Testis (tissue), 2 donors: ENCODE data around the gene AOX1.

Source experiments
- POLR2A ChIP-seq: fragments of 450-650 bp; IDR thresholded peaks from one replicate; pipeline ENCODE4 v1.6.1; 2017; ENCODE audit warnings: antibody characterized with exemption, mild to moderate bottlenecking, moderate library complexity
- TF ChIP-seq, protein P1 (sequence below), 3 experiments: fragments of 450-650 bp in 2 of 3; fragments of 200-600 bp in 1 of 3; sonication (generic) in 1 of 3; IDR thresholded peaks; one replicate each; pipeline ENCODE4 v1.5.1; 2016 to 2019; ENCODE audit warnings: antibody characterized with exemption in 3 of 3, mild to moderate bottlenecking in 2 of 3, moderate library complexity in 1 of 3

DNA sequence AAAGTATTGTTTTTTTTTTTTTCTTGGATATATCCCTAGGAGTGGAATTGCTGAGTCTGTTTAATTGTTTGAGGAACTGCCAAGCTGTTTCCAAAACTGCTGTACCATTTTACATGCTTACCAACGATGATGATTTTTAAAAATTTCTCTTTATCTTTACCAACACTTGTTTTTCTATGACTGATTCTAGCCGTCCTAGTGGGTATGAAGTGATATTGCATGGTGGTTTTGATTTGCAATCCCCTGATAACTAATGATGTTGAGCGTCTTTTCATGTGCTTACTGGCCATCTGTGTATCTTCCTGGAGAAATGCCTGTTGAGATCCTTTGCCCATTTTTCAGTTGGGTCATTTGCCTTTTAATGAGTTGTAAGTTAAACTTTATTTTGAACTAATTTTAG lies 8.8 kb upstream of the AOX1 start:
- TF ChIP-seq, protein P1, sequence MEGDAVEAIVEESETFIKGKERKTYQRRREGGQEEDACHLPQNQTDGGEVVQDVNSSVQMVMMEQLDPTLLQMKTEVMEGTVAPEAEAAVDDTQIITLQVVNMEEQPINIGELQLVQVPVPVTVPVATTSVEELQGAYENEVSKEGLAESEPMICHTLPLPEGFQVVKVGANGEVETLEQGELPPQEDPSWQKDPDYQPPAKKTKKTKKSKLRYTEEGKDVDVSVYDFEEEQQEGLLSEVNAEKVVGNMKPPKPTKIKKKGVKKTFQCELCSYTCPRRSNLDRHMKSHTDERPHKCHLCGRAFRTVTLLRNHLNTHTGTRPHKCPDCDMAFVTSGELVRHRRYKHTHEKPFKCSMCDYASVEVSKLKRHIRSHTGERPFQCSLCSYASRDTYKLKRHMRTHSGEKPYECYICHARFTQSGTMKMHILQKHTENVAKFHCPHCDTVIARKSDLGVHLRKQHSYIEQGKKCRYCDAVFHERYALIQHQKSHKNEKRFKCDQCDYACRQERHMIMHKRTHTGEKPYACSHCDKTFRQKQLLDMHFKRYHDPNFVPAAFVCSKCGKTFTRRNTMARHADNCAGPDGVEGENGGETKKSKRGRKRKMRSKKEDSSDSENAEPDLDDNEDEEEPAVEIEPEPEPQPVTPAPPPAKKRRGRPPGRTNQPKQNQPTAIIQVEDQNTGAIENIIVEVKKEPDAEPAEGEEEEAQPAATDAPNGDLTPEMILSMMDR (IDR thresholded peaks at IDR 0.05): no peak
- TF ChIP-seq POLR2A: no peak
